Thyroid gland (tissue), 4 donors: ENCODE measurements around the gene PHLDB3.

Source experiments
- POLR2A ChIP-seq, 2 donors: fragments of 450-650 bp; IDR thresholded peaks; one replicate each; pipeline ENCODE4 v1.6.1; 2017; ENCODE audit warnings: antibody characterized with exemption in 2 of 2, mild to moderate bottlenecking in 2 of 2, moderate library complexity in 1 of 2
- TF ChIP-seq, protein P1 (sequence below), 6 experiments: fragments of 200-600 bp in 3 of 6; fragments of 450-650 bp in 3 of 6; sonication (generic) in 3 of 6; IDR thresholded peaks; one replicate each; pipeline ENCODE4 v1.5.1; 2016 to 2019; ENCODE audit warnings: antibody characterized with exemption in 6 of 6, mild to moderate bottlenecking in 2 of 6, inconsistent platforms in 1 of 6, moderate library complexity in 1 of 6

DNA sequence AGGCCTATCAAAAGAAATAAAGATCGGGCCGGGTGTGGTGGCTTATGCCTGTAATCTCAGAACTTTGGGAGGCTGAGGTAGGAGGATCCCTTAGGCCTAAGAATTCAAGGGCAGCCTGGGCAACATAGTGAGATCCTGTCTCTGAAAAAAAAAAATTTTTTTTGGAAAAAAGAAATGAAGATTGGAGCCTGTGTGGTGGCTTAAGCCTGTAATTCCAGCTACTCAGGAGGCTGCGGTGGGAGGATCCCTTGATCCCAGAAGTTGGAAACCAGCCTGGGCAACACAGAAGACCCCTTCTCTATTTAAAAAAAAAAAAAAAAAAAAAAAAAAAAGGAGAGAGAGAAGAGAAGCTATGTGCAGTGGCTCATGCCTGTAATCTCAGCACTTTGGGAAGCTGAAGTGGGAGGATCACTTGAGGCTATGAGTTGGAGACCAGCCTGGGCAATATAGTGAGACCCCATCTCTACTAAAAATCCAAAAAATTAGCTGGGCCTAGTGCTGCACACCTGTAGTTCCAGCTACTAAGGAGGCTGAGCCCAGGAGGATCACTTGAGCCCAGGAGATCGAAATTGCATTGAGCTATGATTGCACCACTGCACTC lies 24.5 kb downstream of the PHLDB3 start:
- TF ChIP-seq, protein P1, sequence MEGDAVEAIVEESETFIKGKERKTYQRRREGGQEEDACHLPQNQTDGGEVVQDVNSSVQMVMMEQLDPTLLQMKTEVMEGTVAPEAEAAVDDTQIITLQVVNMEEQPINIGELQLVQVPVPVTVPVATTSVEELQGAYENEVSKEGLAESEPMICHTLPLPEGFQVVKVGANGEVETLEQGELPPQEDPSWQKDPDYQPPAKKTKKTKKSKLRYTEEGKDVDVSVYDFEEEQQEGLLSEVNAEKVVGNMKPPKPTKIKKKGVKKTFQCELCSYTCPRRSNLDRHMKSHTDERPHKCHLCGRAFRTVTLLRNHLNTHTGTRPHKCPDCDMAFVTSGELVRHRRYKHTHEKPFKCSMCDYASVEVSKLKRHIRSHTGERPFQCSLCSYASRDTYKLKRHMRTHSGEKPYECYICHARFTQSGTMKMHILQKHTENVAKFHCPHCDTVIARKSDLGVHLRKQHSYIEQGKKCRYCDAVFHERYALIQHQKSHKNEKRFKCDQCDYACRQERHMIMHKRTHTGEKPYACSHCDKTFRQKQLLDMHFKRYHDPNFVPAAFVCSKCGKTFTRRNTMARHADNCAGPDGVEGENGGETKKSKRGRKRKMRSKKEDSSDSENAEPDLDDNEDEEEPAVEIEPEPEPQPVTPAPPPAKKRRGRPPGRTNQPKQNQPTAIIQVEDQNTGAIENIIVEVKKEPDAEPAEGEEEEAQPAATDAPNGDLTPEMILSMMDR (IDR thresholded peaks at IDR 0.05), result no peak
- no peak for TF ChIP-seq POLR2A (IDR thresholded peaks at IDR 0.05)
